ENCODE measurements around the gene METTL1. TPM values are rescaled to one million over a fixed set of nuclear protein-coding genes. Genes with fewer than 3 reads are reported as not detected.

Gene METTL1
- total and polyA plus RNA-seq, 2 experiments from 2014 or later, result 18.9 to 39.5 TPM

GRCh38 chr12:57807285-57807684, 35.4 kb upstream of the METTL1 start:
- H4K20me1 ChIP-seq (replicated peaks; ENCODE audit: insufficient read depth), result no peaks in the 10 kb centered on the region
- peaks cover 2% of the 10 kb centered on the region; the same call in 1 of the 2 replicates for H3K4me1 ChIP-seq (ENCODE audit: insufficient read depth)
- Mint-ChIP-seq H3K4me3 (no peak overlapping the region), H3K9me3 (no peaks in the 10 kb centered on the region), H3K36me3 (ENCODE audit: low read depth) (peaks cover 4% of the 10 kb centered on the region), H3K27me3 (ENCODE audit: insufficient read depth, low read depth, poor library complexity) (peaks cover 4% of the 10 kb centered on the region), H3K4me1 (no peaks in the 10 kb centered on the region), H3K27ac (no peak overlapping the region)
- no peaks in the 10 kb centered on the region for H3K27me3 ChIP-seq (ENCODE audit: insufficient read depth)
- H3K27ac ChIP-seq (ENCODE audit: low read depth), result no peak overlapping the region
- no peak overlapping the region for H3K4me2 ChIP-seq
- no peak overlapping the region for H2AFZ ChIP-seq
- H3F3A ChIP-seq (replicated peaks; ENCODE audit: low read depth), result no peaks in the 10 kb centered on the region
- no peaks in the 10 kb centered on the region for H3K79me2 ChIP-seq (replicated peaks; ENCODE audit: insufficient read depth)
- ATAC-seq (no peak), DNase-seq (ENCODE audit: low spot score) (no peak)
- no peak overlapping the region for H3K4me3 ChIP-seq
- H3K36me3 ChIP-seq (ENCODE audit: insufficient read depth), result no peaks in the 10 kb centered on the region
- TF ChIP-seq ZNF114 (CRISPR knock-in tag; IDR thresholded peaks at IDR 0.05), result no peak
- no peaks in the 10 kb centered on the region for H3K9me2 ChIP-seq (ENCODE audit: insufficient read depth)

- Mint-ChIP-seq H3K27ac (no peak overlapping the region), H3K4me3 (no peak overlapping the region), H3K36me3 (ENCODE audit: low read depth) (peaks cover 4% of the 10 kb centered on the region), H3K27me3 (ENCODE audit: insufficient read depth, low read depth, poor library complexity) (peaks cover 4% of the 10 kb centered on the region), H3K4me1 (no peaks in the 10 kb centered on the region), H3K9me3 (no peaks in the 10 kb centered on the region)
- DNase-seq (ENCODE audit: low spot score) (no peak), ATAC-seq (no peak)
- H3K27me3 ChIP-seq (ENCODE audit: insufficient read depth), result no peaks in the 10 kb centered on the region
- H3K9me2 ChIP-seq (ENCODE audit: insufficient read depth), result no peaks in the 10 kb centered on the region
- no peak overlapping the region for H3K4me2 ChIP-seq
- no peaks in the 10 kb centered on the region for H3K36me3 ChIP-seq (ENCODE audit: insufficient read depth)
- no peak overlapping the region for H3K4me3 ChIP-seq
- no peaks in the 10 kb centered on the region for H4K20me1 ChIP-seq (replicated peaks; ENCODE audit: insufficient read depth)
- no peak overlapping the region for H2AFZ ChIP-seq
- H3F3A ChIP-seq (replicated peaks; ENCODE audit: low read depth), result no peaks in the 10 kb centered on the region
- no peak overlapping the region for H3K27ac ChIP-seq (ENCODE audit: low read depth)
- no peaks in the 10 kb centered on the region for H3K79me2 ChIP-seq (replicated peaks; ENCODE audit: insufficient read depth)
- H3K4me1 ChIP-seq (ENCODE audit: insufficient read depth), result peaks cover 2% of the 10 kb centered on the region; the same call in 1 of the 2 replicates
- TF ChIP-seq POLR2AphosphoS5 (IDR thresholded peaks at IDR 0.05; ENCODE audit: low read depth) (no peak), NANOG (IDR thresholded peaks at IDR 0.05; ENCODE audit: borderline replicate concordance) (no peak), CREB1 (CRISPR knock-in tag; IDR thresholded peaks at IDR 0.05; ENCODE audit: low read depth) (no peak), JUNB (IDR thresholded peaks at IDR 0.05; ENCODE audit: unreplicated experiment) (no peak), ZNF331 (CRISPR knock-in tag; IDR thresholded peaks at IDR 0.05; ENCODE audit: low read depth) (no peak), ZNF114 (CRISPR knock-in tag; IDR thresholded peaks at IDR 0.05) (no peak), ETS1 (IDR thresholded peaks at IDR 0.05) (no peak), CTCF (conservative IDR thresholded peaks at IDR 0.05; ENCODE audit: low read depth in 2 of 2) (no peak), EZH2phosphoT487 (IDR thresholded peaks at IDR 0.05; ENCODE audit: unreplicated experiment) (no peak), ZNF462 (CRISPR knock-in tag; IDR thresholded peaks at IDR 0.05) (no peak)
These were observed 34.8 kb upstream of the METTL1 start for GRCh38 chr12:57806677-57807076.
